GM12865 (cell line): ENCODE data around the gene CDC26.

Source experiments
- DNase-seq: peaks from one replicate; pipeline ENCODE4 v3.0.0; 2010; ENCODE audit warnings: low read depth
- H3K4me3 ChIP-seq: 2 replicates; pipeline ENCODE4 v1.5.1; 2011; ENCODE audit warnings: mild to moderate bottlenecking, low read depth, low read length, control low read depth
- TF ChIP-seq, protein P1 (sequence below): IDR thresholded peaks from 2 replicates; pipeline ENCODE4 v1.5.1; 2011; ENCODE audit warnings: low read length, control low read depth, low read depth, inconsistent platforms; ENCODE audit not compliant: insufficient read depth; ENCODE audit errors: missing control alignments

Gene CDC26

DNA sequence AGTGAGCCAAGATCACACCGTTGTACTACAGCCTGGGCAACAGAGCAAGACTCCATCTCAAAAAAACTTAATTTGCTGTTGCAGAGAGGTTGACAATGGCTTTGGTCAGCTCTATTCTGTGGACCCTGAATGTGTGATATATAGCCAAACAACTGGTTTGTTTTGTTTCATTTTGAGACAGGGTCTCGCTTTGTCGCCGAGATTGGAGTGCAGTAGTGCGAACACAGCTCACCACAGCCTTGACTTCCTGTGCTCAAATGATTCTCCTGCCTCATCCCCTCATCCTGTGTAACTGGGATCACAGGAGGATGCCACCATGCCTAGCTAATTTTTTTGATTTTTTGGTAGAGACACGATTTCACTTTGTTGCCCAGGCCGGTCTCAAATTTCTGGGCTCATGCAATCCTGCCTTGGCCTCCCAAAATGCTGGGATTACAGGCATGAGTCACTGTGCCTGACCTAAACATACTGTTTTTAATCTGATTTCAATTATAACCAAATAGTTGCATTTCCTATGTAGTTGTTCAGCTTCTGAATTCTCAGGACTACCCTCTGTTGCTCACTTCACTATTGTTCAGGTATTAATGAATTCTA is 18.0 kb upstream of the CDC26 start:
- H3K4me3 ChIP-seq = no peak overlapping the region
- DNase-seq = no peak
- TF ChIP-seq, protein P1, sequence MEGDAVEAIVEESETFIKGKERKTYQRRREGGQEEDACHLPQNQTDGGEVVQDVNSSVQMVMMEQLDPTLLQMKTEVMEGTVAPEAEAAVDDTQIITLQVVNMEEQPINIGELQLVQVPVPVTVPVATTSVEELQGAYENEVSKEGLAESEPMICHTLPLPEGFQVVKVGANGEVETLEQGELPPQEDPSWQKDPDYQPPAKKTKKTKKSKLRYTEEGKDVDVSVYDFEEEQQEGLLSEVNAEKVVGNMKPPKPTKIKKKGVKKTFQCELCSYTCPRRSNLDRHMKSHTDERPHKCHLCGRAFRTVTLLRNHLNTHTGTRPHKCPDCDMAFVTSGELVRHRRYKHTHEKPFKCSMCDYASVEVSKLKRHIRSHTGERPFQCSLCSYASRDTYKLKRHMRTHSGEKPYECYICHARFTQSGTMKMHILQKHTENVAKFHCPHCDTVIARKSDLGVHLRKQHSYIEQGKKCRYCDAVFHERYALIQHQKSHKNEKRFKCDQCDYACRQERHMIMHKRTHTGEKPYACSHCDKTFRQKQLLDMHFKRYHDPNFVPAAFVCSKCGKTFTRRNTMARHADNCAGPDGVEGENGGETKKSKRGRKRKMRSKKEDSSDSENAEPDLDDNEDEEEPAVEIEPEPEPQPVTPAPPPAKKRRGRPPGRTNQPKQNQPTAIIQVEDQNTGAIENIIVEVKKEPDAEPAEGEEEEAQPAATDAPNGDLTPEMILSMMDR = no peak

DNA sequence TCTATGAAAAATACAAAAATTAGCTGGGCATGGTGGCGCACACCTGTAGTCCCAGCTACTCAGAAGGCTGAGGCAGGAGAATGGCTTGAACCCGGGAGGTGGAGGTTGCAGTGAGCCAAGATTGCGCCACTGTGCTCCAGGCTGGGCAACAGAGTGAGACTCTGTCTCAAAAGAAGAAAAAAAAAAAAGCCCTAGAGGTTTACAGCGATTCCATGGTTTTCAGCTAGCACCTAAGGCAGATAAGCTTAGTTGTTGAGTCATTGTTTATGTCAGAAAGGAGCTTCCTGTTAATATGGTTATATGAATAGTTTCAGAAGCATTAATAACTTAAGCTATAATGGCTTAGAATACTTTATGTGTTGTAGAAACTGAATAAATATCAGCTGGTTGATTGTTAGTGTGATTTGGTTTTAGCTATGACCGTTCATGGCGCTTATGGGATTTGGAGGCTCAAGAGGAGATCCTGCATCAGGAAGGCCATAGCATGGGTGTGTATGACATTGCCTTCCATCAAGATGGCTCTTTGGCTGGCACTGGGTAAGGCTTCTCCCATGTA is 14.8 kb upstream of the CDC26 start:
- no peak overlapping the region for H3K4me3 ChIP-seq
- TF ChIP-seq, protein P1 = no peak
- no peak for DNase-seq

DNA sequence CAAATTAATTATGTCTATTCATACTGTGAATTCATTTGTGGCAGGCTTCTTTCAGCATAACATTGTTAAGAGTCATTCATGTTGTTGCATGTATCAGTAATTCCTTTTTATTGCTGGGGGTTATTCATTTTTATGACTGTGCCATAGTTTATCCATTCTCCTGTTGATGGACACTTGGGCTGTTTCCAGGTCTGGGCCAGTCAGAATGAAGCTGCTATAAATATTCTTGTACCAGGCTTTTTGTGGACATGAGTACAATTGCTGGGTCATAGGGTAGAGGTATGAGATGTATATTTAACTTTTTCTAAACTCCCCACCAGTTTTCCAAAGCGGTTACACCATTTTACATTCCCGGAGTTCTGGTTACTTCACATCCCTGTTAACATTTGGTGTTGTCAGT is 13.7 kb upstream of the CDC26 start:
- DNase-seq = no peak
- TF ChIP-seq, protein P1 = no peak
- H3K4me3 ChIP-seq = no peak overlapping the region

DNA sequence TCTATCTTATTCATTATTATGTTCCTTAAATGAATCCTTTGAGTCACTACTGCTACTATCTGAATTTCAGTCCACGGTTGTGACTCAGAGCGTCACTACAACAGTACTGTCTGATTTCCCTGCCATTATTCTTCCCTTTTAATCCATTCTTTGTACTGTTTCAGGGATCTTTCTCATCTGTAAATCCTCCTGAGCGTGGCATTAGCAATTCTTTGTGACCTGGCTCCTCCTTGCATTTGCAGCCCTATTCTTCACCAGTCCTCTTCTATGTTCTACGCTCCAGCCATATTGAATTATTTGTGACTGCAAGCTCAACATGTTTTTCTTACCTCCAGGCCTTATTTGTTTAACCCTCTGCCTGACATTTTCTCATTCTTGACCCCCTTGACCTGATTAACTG is 6.0 kb upstream of the CDC26 start:
- H3K4me3 ChIP-seq = no peak overlapping the region
- no peak for DNase-seq
- TF ChIP-seq, protein P1 = no peak

DNA sequence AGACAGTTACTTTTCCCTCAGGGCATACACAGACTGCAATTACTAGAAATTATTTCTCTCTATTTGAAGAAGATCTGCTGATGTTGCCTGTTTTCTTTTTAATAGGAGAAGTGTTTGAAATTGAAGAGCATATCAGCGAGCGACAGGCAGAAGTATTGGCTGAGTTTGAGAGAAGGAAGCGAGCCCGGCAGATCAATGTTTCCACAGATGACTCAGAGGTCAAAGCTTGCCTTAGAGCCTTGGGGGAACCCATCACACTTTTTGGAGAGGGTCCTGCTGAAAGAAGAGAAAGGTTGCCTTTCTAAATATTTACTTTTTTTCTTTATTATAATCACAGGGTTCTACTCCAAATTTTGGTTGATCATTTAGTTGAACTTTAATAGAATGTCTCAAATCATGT is 3.5 kb upstream of the CDC26 start:
- TF ChIP-seq, protein P1 = no peak
- DNase-seq = no peak
- H3K4me3 ChIP-seq = no peak overlapping the region

DNA sequence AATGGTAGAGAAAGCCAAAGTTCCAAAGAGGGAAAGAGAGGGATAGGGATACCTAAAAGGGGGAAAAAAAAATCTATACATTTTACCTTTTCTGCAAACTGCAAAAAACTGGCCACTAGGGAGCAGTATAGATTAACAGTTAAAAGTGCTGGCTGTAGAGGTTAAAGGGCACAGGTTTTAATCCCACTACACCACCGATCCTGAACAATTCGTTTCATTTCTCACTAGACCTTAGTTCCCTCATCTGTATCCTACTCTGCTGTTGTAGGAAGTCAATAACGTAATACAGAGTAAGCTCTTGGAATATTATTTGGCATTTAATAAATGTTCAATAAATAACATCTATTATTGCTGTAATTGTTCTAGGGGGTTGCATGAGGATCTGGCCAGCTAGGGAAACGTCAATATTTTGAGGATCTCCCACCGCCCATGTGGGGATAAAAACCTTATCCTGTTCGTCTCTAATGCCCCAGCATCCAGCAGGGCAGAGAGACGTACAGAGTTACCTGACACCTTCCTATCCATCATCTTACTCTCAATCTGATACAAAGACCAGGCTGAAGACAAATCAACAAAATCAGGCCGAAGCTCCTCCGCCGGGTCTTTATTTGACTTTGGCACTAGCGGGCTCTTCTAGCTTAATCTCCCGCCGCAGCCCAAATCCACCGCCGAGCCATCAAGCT is 757 bp downstream of the CDC26 start:
- DNase-seq = peak; percentile 69
- TF ChIP-seq, protein P1 = peak; percentile 58
- peak overlapping the region; percentile 73 for H3K4me3 ChIP-seq

DNA sequence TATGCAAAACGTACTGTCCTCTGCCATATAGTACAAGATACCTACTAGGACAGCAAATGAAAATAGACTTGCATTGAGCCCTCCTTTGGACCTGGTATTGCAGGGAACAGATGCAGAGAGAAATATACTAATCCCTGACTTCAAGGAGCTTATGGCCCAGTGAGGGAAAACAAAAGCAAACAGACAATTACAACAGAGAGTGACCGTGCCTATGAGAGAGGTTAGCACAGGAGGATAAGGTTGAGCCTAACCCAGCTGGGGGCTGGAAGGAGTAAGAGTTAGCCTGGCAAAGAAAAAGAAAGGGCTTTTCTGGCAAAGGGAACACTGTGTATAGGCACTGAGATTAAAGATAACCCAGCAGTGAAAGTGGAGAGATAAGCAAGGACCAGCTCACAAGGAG is 5.5 kb downstream of the CDC26 start:
- DNase-seq = no peak
- H3K4me3 ChIP-seq = no peak overlapping the region
- TF ChIP-seq, protein P1 = no peak
